Measurements from ENCODE around the gene CAMK1D. TPM values are rescaled to one million over a fixed set of nuclear protein-coding genes. Genes with fewer than 3 reads are reported as not detected.

Gene CAMK1D
- polyA plus RNA-seq, 1 experiment = 8.2 TPM

- Histone ChIP-seq H3K27me3 (ENCODE audit: control insufficient read depth, insufficient read depth, low read length) (peaks cover 9% of the 10 kb centered on the region), H3K4me3 (ENCODE audit: low read depth, low read length) (no peak overlapping the region), H3K27ac (ENCODE audit: low read depth, low read length) (no peak overlapping the region), H3K9me3 (ENCODE audit: control insufficient read depth, insufficient read depth, low read length) (no peaks in the 10 kb centered on the region)
- POLR2A ChIA-PET = no interaction called here
- no peak for DNase-seq (ENCODE audit: low read depth, low spot score)
- TF ChIP-seq CTCF (IDR thresholded peaks at IDR 0.05; ENCODE audit: low read depth, low read length) = no peak
- CTCF ChIA-PET = interaction anchor here (2.2 kb wide), 1 partner anchor 22 kb away, joined by 6 read pairs; no protein-coding TSS in a partner anchor
Observed at GRCh38 chr10:12880423-12880822, 531.1 kb downstream of the CAMK1D start.

- no peak overlapping the region for H3K4me3 ChIP-seq (ENCODE audit: low read depth, low read length)
- no peak for DNase-seq (ENCODE audit: low read depth, low spot score)
- no peak for TF ChIP-seq CTCF (IDR thresholded peaks at IDR 0.05; ENCODE audit: low read depth, low read length)
- H3K27me3 ChIP-seq (ENCODE audit: control insufficient read depth, insufficient read depth, low read length) = peaks cover 4% of the 10 kb centered on the region
- no peak overlapping the region for H3K27ac ChIP-seq (ENCODE audit: low read depth, low read length)
- H3K9me3 ChIP-seq (ENCODE audit: control insufficient read depth, insufficient read depth, low read length) = no peaks in the 10 kb centered on the region
- ChIA-PET POLR2A (no interaction called here), CTCF (no interaction called here)
Observed at GRCh38 chr10:12884851-12885250, 535.5 kb downstream of the CAMK1D start.

Small RNA genes within 50 kb of the gene (small RNA-seq; reads per million reads assigned to genes)
- gene MIR4480 (ENCODE audit: insufficient read length, low read depth) (not detected), gene MIR548Q (ENCODE audit: insufficient read length, low read depth) (not detected), gene RF00279 (ENCODE audit: insufficient read length, low read depth) (not detected), gene RN7SL198P (ENCODE audit: insufficient read length, low read depth) (not detected), gene RNU6ATAC39P (ENCODE audit: insufficient read length, low read depth) (not detected)

Other genes starting within 250 kb of the CAMK1D start
- 10.6 and 15.6 TPM in 2 replicates for gene SEC61A2, start 219.9 kb upstream of the CAMK1D start, polyA plus RNA-seq (2011; rRNA removed)
- gene NUDT5, start 153.7 kb upstream of the CAMK1D start, polyA plus RNA-seq (2011; rRNA removed) = 110 and 121 TPM in 2 replicates
- 124 and 138 TPM in 2 replicates for gene CDC123, start 153.4 kb upstream of the CAMK1D start, polyA plus RNA-seq (2011; rRNA removed)

All from AG04450 (cell line).